GM13976 (cell line): ENCODE results near the gene ABTB2.

Experiments used
- DNase-seq: peaks from one replicate; pipeline ENCODE4 v3.0.0; 2012; ENCODE audit warnings: low spot score
- CTCF ChIP-seq: IDR thresholded peaks from 2 replicates; pipeline ENCODE4 v1.5.1; 2012; ENCODE audit warnings: borderline replicate concordance, mild to moderate bottlenecking; ENCODE audit not compliant: insufficient read depth; ENCODE audit errors: extremely low read depth, missing control alignments, control extremely low read depth
- in situ Hi-C: fragments of 300-500 bp; cut with MboI; formaldehyde crosslinking; loops from one replicate; pipeline ENCODE4 v1.12.0; 2022; ENCODE audit warnings: low sequenced_read_pairs, mixed read lengths, inconsistent platforms; ENCODE audit not compliant: unreplicated experiment

ABTB2 gene

GRCh38 chr11:34327804-34328631 lies 29.8 kb downstream of the ABTB2 start:
- no peak for TF ChIP-seq CTCF
- in situ Hi-C loops = no loop called here
- DNase-seq = no peak

- in situ Hi-C loops = no loop called here
- TF ChIP-seq CTCF = no peak
- DNase-seq = no peak
Observed at GRCh38 chr11:34324466-34324865, 33.3 kb downstream of the ABTB2 start.

GRCh38 chr11:34323601-34324000 lies 34.2 kb downstream of the ABTB2 start:
- TF ChIP-seq CTCF = no peak
- in situ Hi-C loops = no loop called here
- no peak for DNase-seq

GRCh38 chr11:34318111-34319037 lies 39.4 kb downstream of the ABTB2 start:
- TF ChIP-seq CTCF = no peak
- DNase-seq = no peak
- in situ Hi-C loops = no loop called here

GRCh38 chr11:34317666-34318065 lies 40.1 kb downstream of the ABTB2 start:
- no peak for TF ChIP-seq CTCF
- DNase-seq = no peak
- in situ Hi-C loops = no loop called here

GRCh38 chr11:34317036-34317360 lies 40.8 kb downstream of the ABTB2 start:
- TF ChIP-seq CTCF = no peak
- DNase-seq = no peak
- in situ Hi-C loops = no loop called here
